Activated CD4-positive, alpha-beta T cell treated with anti-CD3 and anti-CD28 coated beads, Interleukin-2, amount 10 ng/mL, durations not matched to agents 7 days and 5 days (primary cell): ENCODE measurements around the gene ABR. TPM values are rescaled to one million over a fixed set of nuclear protein-coding genes. Genes with fewer than 3 reads are reported as not detected.
"Not testable (repeated sequence)": the region's sequence is repeated elsewhere in the genome, so short reads cannot be mapped to it uniquely, and the experiment has no call there.

ENCODE experiments used
- CTCF ChIA-PET: fragments of 350-600 bp; sonication (Branson Sonifier 250); formaldehyde crosslinking; loops from one replicate; lab custom pipeline; 2021; ENCODE audit warnings: antibody characterized with exemption; lab: Charles Lee
- POLR2A ChIA-PET: fragments of 350-600 bp; sonication (Branson Sonifier 250); formaldehyde crosslinking; loops from one replicate; lab custom pipeline; 2021; ENCODE audit warnings: antibody characterized with exemption; lab: Charles Lee
- DNase-seq: peaks from one replicate; pipeline ENCODE4 v3.0.0-alpha.2; 2020
- H3K27ac Mint-ChIP-seq: one replicate; pipeline ENCODE4 v1.8.0; 2021; ENCODE audit warnings: mild to moderate bottlenecking, moderate library complexity, mixed read lengths
- H3K27me3 Mint-ChIP-seq: one replicate; pipeline ENCODE4 v1.8.0; 2021; ENCODE audit warnings: mixed read lengths
- H3K36me3 Mint-ChIP-seq: one replicate; pipeline ENCODE4 v1.8.0; 2021; ENCODE audit warnings: low read depth, mixed read lengths
- H3K4me1 Mint-ChIP-seq: one replicate; pipeline ENCODE4 v1.8.0; 2021; ENCODE audit warnings: mixed read lengths
- H3K4me3 Mint-ChIP-seq: one replicate; pipeline ENCODE4 v1.8.0; 2021; ENCODE audit warnings: mild to moderate bottlenecking, moderate library complexity, mixed read lengths
- H3K9me3 Mint-ChIP-seq: one replicate; pipeline ENCODE4 v1.8.0; 2021; ENCODE audit warnings: mixed read lengths
- total RNA-seq, 2 experiments: library from RNA; stranded (reverse); gene quantifications; one replicate each; pipeline ENCODE4 v1.2.3, GENCODE V29; 2021

The ABR gene
- total RNA-seq, 2 experiments from 2014 or later, result 145 to 163 TPM

DNA sequence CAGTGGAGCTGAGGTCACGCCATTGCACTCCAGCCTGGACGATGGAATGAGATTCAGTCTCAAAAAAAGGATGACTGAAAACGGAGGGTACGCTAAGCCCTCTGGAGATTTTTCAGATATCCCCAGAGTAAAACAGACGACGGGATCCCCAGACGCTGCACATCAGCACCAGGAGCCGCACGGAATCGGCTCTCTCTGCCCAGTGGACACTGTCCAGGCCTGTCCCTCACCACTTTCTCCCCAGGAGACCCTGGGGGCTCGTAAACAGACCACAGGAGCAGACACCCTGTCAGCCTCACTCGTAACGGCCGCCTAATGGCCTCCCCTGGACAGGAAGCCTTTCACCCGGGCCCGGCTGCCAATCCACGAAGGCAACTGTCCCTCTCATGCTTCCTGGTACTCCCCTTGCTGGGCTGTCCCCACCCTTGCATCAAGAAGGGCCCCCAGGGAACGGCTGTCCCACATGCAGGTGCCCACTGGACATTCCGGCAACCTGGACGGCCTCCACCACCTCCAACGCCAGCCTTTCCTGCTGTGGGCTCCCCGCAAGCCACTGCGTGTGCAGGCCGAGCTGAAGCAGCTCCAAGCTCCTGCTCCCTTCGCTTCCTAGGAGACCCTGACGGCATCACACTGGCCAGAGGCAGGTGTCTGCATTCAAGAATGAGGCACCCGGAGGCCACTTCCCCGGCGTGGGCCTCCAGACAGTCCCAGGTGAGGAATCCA is 108.5 kb downstream of the ABR start:
- no peaks in the 10 kb centered on the region for H3K4me1 Mint-ChIP-seq
- H3K36me3 Mint-ChIP-seq, result peaks cover 40% of the 10 kb centered on the region
- no peak overlapping the region for H3K4me3 Mint-ChIP-seq
- POLR2A ChIA-PET, result no interaction called here
- H3K27me3 Mint-ChIP-seq, result no peaks in the 10 kb centered on the region
- no peak for DNase-seq
- CTCF ChIA-PET, result interaction anchor here (1.0 kb wide), 1 partner anchor 21 kb away, joined by 3 read pairs; no protein-coding TSS in a partner anchor
- no peak overlapping the region for H3K27ac Mint-ChIP-seq
- H3K9me3 Mint-ChIP-seq, result peaks cover 7% of the 10 kb centered on the region

DNA sequence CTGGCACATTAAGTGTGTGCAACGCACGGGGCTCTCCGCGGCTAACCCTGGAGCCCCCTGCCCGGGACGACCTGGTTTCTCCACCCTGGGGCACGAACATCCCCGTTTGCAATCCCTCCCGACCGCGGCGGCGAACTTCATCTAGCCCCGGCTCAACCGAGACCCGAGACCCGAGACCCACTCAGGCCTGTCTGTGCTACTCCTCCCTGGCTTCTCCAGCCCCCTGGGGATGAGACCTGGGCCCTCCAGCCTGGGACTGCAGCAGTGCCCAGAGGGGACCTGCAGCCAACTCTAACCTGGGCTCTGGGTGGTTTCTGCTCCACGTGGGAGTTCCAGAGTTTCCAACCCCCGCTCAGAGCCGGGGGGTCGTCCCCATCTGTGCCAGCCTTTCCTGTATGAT is 109.4 kb downstream of the ABR start:
- POLR2A ChIA-PET, result no interaction called here
- DNase-seq, result no peak

DNA sequence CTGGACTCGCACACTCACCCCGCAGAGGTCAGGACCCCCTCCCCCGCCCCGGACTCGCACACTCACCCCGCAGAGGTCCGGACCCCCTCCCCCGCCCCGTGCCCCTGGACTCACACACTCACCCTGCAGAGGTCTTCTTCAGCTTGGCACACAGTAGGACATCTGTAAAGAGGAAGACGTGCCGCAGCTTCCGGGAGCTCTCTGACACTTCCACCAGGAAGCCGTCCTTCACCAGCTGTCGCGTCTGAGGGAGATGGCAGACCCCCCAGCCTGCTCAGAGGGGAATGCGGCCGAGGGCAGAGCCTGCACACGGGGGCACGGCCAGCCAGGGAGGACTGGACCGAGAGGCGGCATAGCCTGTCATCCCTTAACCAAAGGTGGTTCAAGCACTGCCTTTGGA is 109.9 kb downstream of the ABR start:
- Mint-ChIP-seq H3K27ac (no peak overlapping the region), H3K9me3 (peaks cover 10% of the 10 kb centered on the region), H3K4me1 (no peaks in the 10 kb centered on the region), H3K36me3 (peaks cover 49% of the 10 kb centered on the region), H3K27me3 (no peaks in the 10 kb centered on the region), H3K4me3 (no peak overlapping the region)
- POLR2A ChIA-PET, result no interaction called here
- DNase-seq, result no peak
- CTCF ChIA-PET, result no interaction called here

More for the DNA sequence above, 109.4 kb downstream of the ABR start:
- H3K27ac Mint-ChIP-seq, result peak overlapping the region; percentile 9
- H3K4me3 Mint-ChIP-seq, result no peak overlapping the region
- peaks cover 10% of the 10 kb centered on the region for H3K9me3 Mint-ChIP-seq
- H3K4me1 Mint-ChIP-seq, result no peaks in the 10 kb centered on the region
- H3K36me3 Mint-ChIP-seq, result peaks cover 48% of the 10 kb centered on the region
- H3K27me3 Mint-ChIP-seq, result no peaks in the 10 kb centered on the region
- CTCF ChIA-PET, result no interaction called here

DNA sequence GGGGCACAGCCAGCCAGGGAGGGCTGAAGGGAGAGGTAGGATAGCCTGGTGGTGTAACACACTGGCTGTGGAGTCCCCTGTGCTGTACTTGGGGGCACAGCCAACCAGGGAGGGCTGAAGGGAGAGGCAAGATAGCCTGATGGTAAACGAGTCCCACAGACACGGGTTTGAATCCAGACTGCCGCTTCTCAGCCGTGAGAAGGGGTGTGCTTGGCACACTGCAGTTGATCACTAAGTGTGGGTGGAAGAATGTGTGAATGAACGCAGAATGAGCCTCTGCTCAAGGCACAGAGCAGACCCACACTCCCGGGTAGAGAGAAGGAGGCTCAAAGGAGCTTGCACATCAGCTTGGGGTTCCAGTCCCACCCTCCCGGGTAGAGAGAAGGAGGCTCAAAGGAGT is 111.4 kb downstream of the ABR start:
- ChIA-PET CTCF (no interaction called here), POLR2A (no interaction called here)
- Mint-ChIP-seq H3K27ac (no peak overlapping the region), H3K27me3 (no peaks in the 10 kb centered on the region), H3K9me3 (peaks cover 10% of the 10 kb centered on the region), H3K4me3 (no peak overlapping the region), H3K4me1 (no peaks in the 10 kb centered on the region), H3K36me3 (peaks cover 49% of the 10 kb centered on the region)
- no peak for DNase-seq

DNA sequence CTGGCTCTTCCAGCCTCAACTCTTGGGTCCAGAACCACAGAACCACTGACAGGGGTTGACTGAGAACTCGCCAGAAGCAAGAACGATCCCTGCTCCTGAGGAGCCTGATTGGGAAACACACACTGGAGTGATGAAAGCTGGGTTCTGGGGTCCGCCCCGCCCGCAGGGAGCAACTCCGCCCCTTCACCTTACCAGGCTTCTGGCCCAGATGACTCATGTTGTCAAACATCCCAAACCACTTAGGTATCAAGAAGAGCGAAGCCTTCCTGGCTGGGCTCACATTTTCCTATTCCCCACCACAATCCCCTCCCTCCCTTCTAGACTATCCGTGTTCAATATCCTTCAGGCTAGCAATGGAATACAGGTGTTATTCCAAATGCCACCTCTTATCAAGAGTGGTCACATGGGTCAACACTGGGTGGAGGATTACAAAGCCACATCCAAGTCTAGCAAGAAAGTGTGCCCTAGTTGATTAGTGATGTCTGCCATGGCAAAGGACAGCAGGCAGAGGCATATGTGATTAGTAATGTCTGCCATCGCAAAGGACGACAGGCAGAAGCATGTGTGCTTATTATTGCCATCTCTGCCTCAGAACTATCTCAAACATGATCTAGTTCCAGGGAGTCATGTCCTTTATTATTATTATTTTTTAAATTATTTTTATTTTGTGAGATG is 112.4 kb downstream of the ABR start:
- H3K36me3 Mint-ChIP-seq, result peaks cover 49% of the 10 kb centered on the region
- no peaks in the 10 kb centered on the region for H3K4me1 Mint-ChIP-seq
- H3K4me3 Mint-ChIP-seq, result no peak overlapping the region
- ChIA-PET CTCF (interaction anchor here (1.1 kb wide), 1 partner anchor 11 kb away, joined by 3 read pairs; no protein-coding TSS in a partner anchor), POLR2A (no interaction called here)
- no peaks in the 10 kb centered on the region for H3K27me3 Mint-ChIP-seq
- no peak for DNase-seq
- H3K27ac Mint-ChIP-seq, result no peak overlapping the region
- H3K9me3 Mint-ChIP-seq, result peaks cover 10% of the 10 kb centered on the region

DNA sequence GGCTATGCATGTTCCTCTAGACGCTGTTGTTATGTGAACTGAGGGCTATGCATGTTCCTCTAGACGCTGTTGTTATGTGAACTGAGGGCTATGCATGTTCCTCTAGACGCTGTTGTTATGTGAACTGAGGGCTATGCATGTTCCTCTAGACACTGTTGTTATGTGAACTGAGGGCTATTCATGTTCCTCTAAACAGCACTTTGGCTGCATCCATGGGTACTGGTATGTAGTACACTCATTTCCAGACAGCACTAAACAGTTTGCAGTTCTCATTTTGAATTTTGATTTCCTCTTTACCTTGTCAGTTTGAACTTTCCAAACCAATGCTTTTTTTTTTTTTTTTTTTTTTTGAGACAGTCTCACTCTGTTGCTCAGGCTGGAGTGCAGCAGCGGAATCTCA is 114.4 kb downstream of the ABR start:
- CTCF ChIA-PET, result interaction anchor here (0.6 kb wide), 1 partner anchor 1762 kb away, joined by 3 read pairs; no protein-coding TSS in a partner anchor
- H3K4me3 Mint-ChIP-seq, result not testable (repeated sequence)

DNA sequence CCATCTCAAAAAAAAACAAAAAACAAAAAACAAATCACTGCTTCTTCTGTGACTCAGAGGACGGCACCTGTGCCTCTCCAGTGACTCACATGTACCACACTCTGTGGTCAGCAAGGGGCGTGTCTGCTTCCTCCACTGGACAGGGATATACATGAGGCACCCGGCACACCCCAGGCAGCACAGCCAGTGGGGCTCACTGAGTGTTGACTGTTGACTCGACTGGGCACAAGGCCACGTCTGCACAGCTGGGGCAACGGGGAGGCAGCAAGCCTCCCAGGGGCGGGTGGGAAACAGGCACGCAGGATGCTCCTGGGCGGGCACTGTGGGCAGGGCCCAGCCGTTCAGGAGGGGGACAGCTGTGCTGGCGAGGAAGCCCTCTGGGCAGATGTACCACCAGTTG is 118.8 kb downstream of the ABR start:
- Mint-ChIP-seq H3K27me3 (no peaks in the 10 kb centered on the region), H3K9me3 (peaks cover under 1% of the 10 kb centered on the region), H3K27ac (no peak overlapping the region), H3K36me3 (peaks cover 48% of the 10 kb centered on the region), H3K4me3 (no peak overlapping the region), H3K4me1 (no peaks in the 10 kb centered on the region)
- POLR2A ChIA-PET, result no interaction called here
- DNase-seq, result peak; percentile 15
- CTCF ChIA-PET, result no interaction called here

More for the DNA sequence above, 114.4 kb downstream of the ABR start:
- peak overlapping the region; percentile 71 for H3K27ac Mint-ChIP-seq
- DNase-seq, POLR2A ChIA-PET, H3K27me3 Mint-ChIP-seq, H3K4me1 Mint-ChIP-seq: not testable (repeated sequence)
- peaks cover 10% of the 10 kb centered on the region for H3K9me3 Mint-ChIP-seq
- peaks cover 54% of the 10 kb centered on the region for H3K36me3 Mint-ChIP-seq

DNA sequence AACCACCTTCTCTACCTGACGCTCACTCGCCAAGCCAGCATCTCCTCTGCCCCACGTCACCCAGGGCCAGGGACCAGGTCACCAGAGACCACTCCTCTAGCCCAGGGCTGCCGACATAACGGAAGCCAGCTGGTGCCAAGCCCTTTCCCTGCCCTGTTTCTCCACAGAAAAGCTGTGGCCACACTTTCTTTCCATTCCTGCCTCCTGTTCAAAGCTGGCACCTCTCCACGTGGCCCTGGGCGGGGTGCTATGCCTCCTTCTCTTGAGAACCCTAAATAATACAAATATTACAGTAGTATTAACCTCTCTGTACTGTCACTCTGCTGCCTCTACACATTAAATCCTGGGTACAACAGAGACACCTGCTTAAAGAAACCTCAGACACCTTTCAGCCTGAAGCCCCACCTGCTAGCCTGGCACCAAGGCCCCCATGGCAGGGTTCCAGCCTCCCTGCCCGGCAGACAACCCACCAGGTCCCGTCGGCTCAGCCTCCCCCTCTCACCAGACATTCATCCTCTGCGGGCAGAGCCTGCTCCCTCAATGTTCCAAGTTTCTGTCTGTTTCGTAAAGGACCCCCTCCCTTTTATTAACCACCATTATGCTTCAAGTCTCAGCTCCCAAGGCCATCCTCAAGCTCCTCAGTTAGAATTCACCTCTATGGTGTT is 120.5 kb downstream of the ABR start:
- no peak overlapping the region for H3K27ac Mint-ChIP-seq
- CTCF ChIA-PET, result interaction anchor here (1.2 kb wide), 1 partner anchor 235 kb away, joined by 3 read pairs; no protein-coding TSS in a partner anchor
- H3K4me1 Mint-ChIP-seq, result no peaks in the 10 kb centered on the region
- peaks cover 44% of the 10 kb centered on the region for H3K36me3 Mint-ChIP-seq
- no peak for DNase-seq
- no peaks in the 10 kb centered on the region for H3K9me3 Mint-ChIP-seq
- POLR2A ChIA-PET, result no interaction called here
- H3K27me3 Mint-ChIP-seq, result no peaks in the 10 kb centered on the region
- H3K4me3 Mint-ChIP-seq, result no peak overlapping the region

DNA sequence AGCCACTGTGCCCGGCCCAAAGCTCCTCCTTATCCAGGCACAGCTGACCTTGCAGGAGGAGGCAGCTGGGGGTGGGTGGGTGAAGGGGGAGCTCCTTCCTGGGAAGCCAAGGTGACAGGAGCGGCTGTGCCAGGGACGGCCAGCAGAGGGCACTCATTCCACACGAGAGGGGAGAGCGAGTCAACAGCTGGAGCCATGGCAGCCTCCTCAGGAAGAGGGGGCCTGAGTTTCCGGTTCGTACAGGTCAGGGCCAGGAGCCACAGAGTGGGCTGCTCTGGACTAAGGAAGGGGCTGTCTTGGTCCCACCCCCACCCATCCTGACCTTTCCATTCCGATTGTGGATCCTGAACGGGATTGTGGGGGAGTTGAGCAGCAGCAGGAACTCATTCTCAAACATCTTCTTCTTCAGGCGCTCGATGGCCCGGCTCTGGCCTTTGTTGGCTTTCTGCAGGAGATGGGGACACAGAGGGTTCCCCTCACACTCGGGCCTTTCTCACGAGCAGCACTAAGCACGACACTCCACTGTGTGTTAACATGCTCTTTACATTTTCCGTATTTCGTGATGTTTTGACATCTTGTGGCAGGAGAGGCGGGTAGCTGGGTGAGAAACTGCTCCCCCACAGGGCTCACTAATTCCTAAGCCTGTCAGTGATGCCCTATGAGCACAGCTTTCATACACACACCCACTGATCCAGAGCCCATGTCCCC is 121.2 kb downstream of the ABR start:
- ChIA-PET CTCF (interaction anchor here (0.6 to 1.3 kb wide), 7 partner anchors 127 to 474 kb away, joined by 3 read pairs; no protein-coding TSS in a partner anchor), POLR2A (no interaction called here)
- no peaks in the 10 kb centered on the region for H3K9me3 Mint-ChIP-seq
- no peak overlapping the region for H3K27ac Mint-ChIP-seq
- no peaks in the 10 kb centered on the region for H3K27me3 Mint-ChIP-seq
- peaks cover 46% of the 10 kb centered on the region for H3K36me3 Mint-ChIP-seq
- H3K4me1 Mint-ChIP-seq, result no peaks in the 10 kb centered on the region
- H3K4me3 Mint-ChIP-seq, result no peak overlapping the region
- peak; percentile 67 for DNase-seq

DNA sequence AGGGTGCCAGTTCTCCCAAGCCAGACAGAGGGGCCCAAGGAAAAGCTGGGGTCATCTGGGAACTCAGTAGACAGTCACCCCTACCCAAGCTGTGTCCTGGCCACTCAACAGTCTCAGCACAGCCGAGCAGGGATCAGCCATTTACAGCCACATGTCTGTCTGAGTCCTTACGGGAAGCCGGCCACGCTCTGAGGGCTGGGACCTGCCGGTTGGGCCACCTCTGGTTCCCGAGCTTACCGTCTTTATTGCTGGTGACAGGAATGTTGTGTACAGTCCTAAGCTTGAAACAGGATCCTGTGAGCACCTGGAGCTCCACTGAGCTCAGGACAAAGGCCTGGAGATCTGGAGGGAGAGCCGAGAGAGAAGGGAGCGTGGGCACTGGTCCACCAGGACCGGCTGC is 123.0 kb downstream of the ABR start:
- H3K9me3 Mint-ChIP-seq, result no peaks in the 10 kb centered on the region
- H3K4me1 Mint-ChIP-seq, result no peaks in the 10 kb centered on the region
- H3K27me3 Mint-ChIP-seq, result no peaks in the 10 kb centered on the region
- peak overlapping the region; percentile 41 for H3K27ac Mint-ChIP-seq
- no peak overlapping the region for H3K4me3 Mint-ChIP-seq
- no peak for DNase-seq
- ChIA-PET CTCF (interaction anchor here (0.6 to 2.1 kb wide), 8 partner anchors 10 to 1273 kb away, joined by 3 to 6 read pairs (median 3); partner anchors contain the start of gene TIMM22), POLR2A (no interaction called here)
- H3K36me3 Mint-ChIP-seq, result peaks cover 44% of the 10 kb centered on the region

DNA sequence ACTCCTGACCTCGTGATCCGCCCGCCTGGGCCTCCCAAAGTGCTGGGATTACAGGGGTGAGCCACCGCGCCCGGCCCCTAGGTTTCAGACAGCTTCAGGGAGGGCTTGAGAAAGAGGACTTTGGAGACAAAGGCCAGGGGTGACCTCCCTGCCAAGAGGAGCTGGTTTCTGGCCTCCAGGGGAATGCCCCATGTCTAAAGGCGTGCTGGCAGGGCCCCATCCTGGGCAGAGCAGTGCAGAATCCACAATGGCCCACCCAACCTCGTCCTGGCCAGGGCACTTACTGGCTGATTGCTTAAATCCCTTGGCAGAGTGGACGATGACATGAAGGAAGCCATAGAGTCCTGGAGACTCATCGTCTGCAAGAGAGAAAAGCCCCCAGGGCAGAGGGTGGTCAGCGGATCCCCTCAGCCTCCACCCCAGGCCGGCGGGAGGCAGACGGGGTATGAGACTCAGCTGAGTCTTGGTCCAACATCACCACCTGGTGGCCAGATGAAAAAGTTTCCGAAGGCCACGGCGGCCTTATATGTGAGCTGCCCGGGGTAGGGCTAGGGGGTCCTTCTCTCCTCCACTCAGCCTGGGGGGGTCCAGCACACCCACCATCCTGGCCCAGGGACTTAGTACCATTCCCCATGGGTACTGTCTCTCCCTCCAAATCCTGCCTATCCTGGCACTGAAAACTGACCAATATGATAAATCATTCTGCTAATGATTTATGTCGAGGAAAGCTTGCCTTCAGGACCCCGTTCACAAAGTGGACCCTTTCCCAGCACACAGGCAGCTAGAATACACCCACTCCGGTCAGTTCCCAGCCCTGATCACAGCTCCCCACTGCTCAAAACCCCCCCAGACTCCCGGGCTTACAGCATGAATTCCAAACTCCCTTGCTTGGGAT is 123.8 kb downstream of the ABR start:
- peak; percentile 53 for DNase-seq
- ChIA-PET CTCF (interaction anchor here (0.6 to 2.1 kb wide), 8 partner anchors 11 to 1273 kb away, joined by 3 to 6 read pairs (median 3); partner anchors contain the start of gene TIMM22), POLR2A (interaction anchor here (0.5 kb wide), 1 partner anchor 907 kb away, joined by 3 read pairs; no protein-coding TSS in a partner anchor)
- no peak overlapping the region for H3K4me3 Mint-ChIP-seq
- H3K9me3 Mint-ChIP-seq, result no peaks in the 10 kb centered on the region
- H3K4me1 Mint-ChIP-seq, result no peaks in the 10 kb centered on the region
- no peak overlapping the region for H3K27ac Mint-ChIP-seq
- peaks cover 37% of the 10 kb centered on the region for H3K36me3 Mint-ChIP-seq
- H3K27me3 Mint-ChIP-seq, result no peaks in the 10 kb centered on the region
